ENCODE results near the gene SAMM50.
A peak's percentile ranks its signal among the peaks of the same experiment; 100 is the strongest.

The SAMM50 gene

GRCh38 chr22:44030702-44031082 lies 75.5 kb downstream of the SAMM50 start:
- TF ChIP-seq CTCF (conservative IDR thresholded peaks at IDR 0.05; ENCODE audit: control insufficient read depth, insufficient read depth, low read depth, low read length) = no peak
- no peak overlapping the region for H3K4me3 ChIP-seq (ENCODE audit: control insufficient read depth, low read depth, low read length)
- no peak for DNase-seq (ENCODE audit: low read depth)

DNA sequence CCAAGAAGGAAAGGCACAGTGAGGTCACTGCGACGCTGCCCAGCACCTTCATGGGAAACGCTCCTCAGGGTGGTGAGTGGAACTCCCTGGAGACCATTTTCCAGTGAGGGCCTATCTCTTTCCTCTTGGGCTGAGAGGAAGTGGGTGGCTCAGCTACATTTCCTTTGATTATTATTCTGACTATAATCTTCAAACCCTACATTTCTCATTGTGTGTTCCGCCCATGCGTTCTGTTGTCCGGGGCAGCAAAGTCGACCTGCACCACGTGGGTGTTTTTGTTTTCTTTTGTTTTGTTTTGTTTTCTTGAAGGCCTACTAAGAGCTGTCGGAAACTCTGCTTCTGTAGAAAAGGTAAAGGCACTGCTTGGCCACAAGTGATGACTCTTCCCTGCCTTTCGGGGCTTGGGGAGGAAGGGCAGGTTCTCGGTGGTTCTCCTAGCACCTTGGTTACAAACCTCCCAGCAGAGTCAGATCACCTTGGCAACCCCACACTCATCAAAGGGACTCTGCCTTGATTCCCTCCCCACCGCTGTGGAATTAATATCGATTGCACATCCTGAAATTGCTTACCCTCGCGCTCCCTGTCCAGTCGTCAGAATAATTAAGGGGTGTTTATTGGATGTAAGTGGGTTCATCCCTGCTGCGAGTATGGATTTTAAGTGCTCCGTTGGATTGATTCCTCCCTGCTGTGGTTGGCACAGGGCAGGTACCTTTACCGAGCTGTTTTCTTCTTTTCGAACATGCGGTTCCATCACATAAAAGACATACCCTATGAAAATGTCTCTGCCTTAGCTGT lies 76.1 kb downstream of the SAMM50 start:
- H3K4me3 ChIP-seq (ENCODE audit: control insufficient read depth, low read depth, low read length) = no peak overlapping the region
- no peak for TF ChIP-seq CTCF (conservative IDR thresholded peaks at IDR 0.05; ENCODE audit: control insufficient read depth, insufficient read depth, low read depth, low read length)
- no peak for DNase-seq (ENCODE audit: low read depth)

GRCh38 chr22:44032126-44032730 lies 77.0 kb downstream of the SAMM50 start:
- no peak overlapping the region for H3K4me3 ChIP-seq (ENCODE audit: control insufficient read depth, low read depth, low read length)
- no peak for TF ChIP-seq CTCF (conservative IDR thresholded peaks at IDR 0.05; ENCODE audit: control insufficient read depth, insufficient read depth, low read depth, low read length)
- DNase-seq (ENCODE audit: low read depth) = peak; percentile 65

- TF ChIP-seq CTCF (conservative IDR thresholded peaks at IDR 0.05; ENCODE audit: control insufficient read depth, insufficient read depth, low read depth, low read length) = no peak
- no peak for DNase-seq (ENCODE audit: low read depth)
- H3K4me3 ChIP-seq (ENCODE audit: control insufficient read depth, low read depth, low read length) = no peak overlapping the region
Observed at GRCh38 chr22:44033287-44033686, 78.0 kb downstream of the SAMM50 start.

GRCh38 chr22:44033694-44034093 lies 78.5 kb downstream of the SAMM50 start:
- H3K4me3 ChIP-seq (ENCODE audit: control insufficient read depth, low read depth, low read length) = no peak overlapping the region
- TF ChIP-seq CTCF (conservative IDR thresholded peaks at IDR 0.05; ENCODE audit: control insufficient read depth, insufficient read depth, low read depth, low read length) = no peak
- peak; percentile 49 for DNase-seq (ENCODE audit: low read depth)

DNA sequence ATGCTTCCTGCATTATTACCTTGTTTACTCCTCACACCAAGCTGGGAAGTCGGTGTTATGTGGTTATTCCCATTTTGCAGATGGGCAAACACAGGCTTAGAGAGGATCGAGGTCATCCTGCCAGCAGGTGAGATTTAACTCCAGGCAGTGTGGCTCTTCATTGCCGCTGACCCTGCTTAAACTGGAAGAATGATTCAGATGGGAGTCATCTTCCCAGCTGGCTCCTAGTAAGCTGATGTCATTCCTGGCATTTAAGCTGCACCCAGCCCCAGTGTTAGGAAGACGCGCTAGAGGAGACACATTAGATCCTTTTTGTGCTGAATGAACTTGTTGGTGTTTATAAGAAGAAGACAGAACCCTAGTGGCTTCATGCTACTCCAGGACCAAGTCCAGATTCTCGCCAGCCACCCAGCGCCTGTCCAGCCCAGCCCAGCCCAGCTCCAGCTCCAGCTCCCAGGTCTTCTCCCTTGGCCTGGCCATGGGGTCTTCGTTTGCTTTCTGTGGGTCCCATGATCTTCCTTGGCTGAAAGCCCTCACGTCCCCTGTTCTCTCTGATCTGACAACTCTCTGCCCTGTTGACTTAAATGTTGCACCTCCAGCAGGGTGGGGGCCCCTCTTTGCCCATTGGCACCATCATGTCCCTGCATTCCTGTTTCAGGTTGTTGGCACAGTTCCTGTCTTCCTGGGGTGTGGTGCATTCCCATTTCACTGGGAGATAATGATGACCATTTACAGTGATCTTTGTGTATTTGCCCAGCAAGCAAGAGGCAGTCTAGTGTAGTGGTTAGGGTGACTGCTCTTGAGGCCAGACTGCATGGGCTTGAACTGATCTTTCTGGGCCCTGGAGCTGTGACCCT lies 82.5 kb downstream of the SAMM50 start:
- TF ChIP-seq CTCF (conservative IDR thresholded peaks at IDR 0.05; ENCODE audit: control insufficient read depth, insufficient read depth, low read depth, low read length) = no peak
- no peak overlapping the region for H3K4me3 ChIP-seq (ENCODE audit: control insufficient read depth, low read depth, low read length)
- peak; percentile 94 for DNase-seq (ENCODE audit: low read depth)
